Esophagus squamous epithelium (tissue), 5 donors: ENCODE results near the gene LIME1. TPM values are rescaled to one million over a fixed set of nuclear protein-coding genes. Genes with fewer than 3 reads are reported as not detected.
A peak's percentile ranks its signal among the peaks of the same experiment; 100 is the strongest.

Experiments used
- DNase-seq: peaks from one replicate; lab custom pipeline; 2025; lab: John Stamatoyannopoulos, UW
- H3K27ac ChIP-seq, 4 donors: fragments of 200-600 bp; sonication (generic); one replicate each; pipeline ENCODE4 v1.5.1; 2016 to 2019; ENCODE audit warnings: mild to moderate bottlenecking in 1 of 4
- H3K27me3 ChIP-seq, 4 donors: fragments of 200-600 bp; sonication (generic); 1 replicate in 3 of 4; 2 replicates in 1 of 4; pipeline versions ENCODE4 v1.5.1 to v1.6.0; 2017 to 2021; ENCODE audit warnings: antibody characterized with exemption in 1 of 4
- H3K36me3 ChIP-seq, 3 donors: fragments of 200-600 bp; sonication (generic); one replicate each; pipeline ENCODE4 v1.5.1; 2016 to 2019
- H3K4me1 ChIP-seq, 3 donors: fragments of 200-600 bp; sonication (generic); one replicate each; pipeline ENCODE4 v1.5.1; 2017 to 2019
- H3K4me3 ChIP-seq, 4 donors: fragments of 200-600 bp; sonication (generic); 1 replicate in 3 of 4; 2 replicates in 1 of 4; pipeline ENCODE4 v1.5.1; 2016 to 2019; ENCODE audit warnings: mild to moderate bottlenecking in 2 of 4, moderate library complexity in 1 of 4
- H3K9me3 ChIP-seq, 3 donors: fragments of 200-600 bp; sonication (generic); one replicate each; pipeline ENCODE4 v1.5.1; 2016 to 2019
- POLR2A ChIP-seq, 4 donors: fragments of 450-650 bp; IDR thresholded peaks; one replicate each; pipeline ENCODE4 v1.6.1; 2017; ENCODE audit warnings: antibody characterized with exemption in 4 of 4, mild to moderate bottlenecking in 4 of 4, moderate library complexity in 3 of 4
- WGBS, 2 donors: methylation state at CpG; one replicate each; pipeline ENCODE4 v1.1.5; 2018; 5-methylcytosine and 5-hydroxymethylcytosine counted together
- intact Hi-C: fragments of 100-400 bp; cut with DNase I; formaldehyde crosslinking; loops from one replicate; pipeline ENCODE4 v1.15.0; 2022
- total RNA-seq, 4 donors: library from RNA; depleted of rRNA; stranded (reverse); fragments of >200 nt; gene quantifications; one replicate each; pipeline ENCODE4 v1.1.0, GENCODE V29; 2016
- TF ChIP-seq, protein P1 (sequence below), 6 experiments: fragments of 450-650 bp in 4 of 6; fragments of 200-600 bp in 2 of 6; sonication (generic) in 2 of 6; IDR thresholded peaks; one replicate each; pipeline ENCODE4 v1.5.1; 2016 to 2019; ENCODE audit warnings: antibody characterized with exemption in 6 of 6, mild to moderate bottlenecking in 4 of 6, moderate library complexity in 4 of 6
- donor health status: DM: yes; HTN: yes; CAD: no.

LIME1 gene
- total RNA-seq, 4 donors from 2014 or later = 10.9 to 22.3 (median 14.4) TPM

DNA sequence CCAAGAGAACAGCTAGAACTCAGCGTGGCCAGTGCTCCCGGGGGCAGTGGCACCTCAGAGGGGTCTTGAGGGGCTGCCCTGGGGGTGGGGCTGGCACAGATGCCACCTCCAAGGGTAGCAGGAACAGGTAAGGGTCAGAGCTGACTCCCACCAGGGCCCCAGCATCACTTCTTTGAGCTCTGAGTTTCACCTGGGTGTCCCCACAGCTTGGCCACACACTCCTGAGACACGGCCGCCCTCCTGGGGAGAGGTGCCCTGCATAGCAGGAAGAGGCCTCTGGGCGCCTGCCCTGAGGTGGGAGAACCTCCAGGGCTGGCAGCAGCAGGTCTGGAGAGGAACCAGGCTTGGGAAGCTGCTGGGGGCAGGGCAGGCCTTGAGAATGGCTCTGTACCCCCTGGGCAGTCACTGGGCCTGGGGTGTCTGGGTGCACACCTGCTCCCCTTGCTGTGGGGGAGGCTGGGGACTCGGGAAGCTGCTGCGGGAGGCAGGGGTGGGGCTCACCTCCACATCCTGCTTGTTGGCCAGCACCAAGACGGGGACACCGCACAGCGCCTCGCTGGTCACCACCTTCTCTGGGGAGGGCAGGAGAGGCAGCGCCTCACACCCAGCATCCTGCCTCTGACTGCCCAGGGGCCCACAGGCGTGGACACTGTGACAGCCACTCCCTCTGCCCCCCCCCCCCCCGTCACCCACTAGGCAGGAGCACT, 35.0 kb upstream of the LIME1 start:
- Histone ChIP-seq H3K4me1 (peaks cover 31 to 47% (median 42%) of the 10 kb centered on the region in 3 donors), H3K27me3 (no peaks in the 10 kb centered on the region), H3K9me3 (no peaks in the 10 kb centered on the region), H3K4me3 (no peak overlapping the region), H3K36me3 (peaks cover 10 to 45% (median 25%) of the 10 kb centered on the region in 3 donors), H3K27ac (peak overlapping the region in 2 of 4 donors; percentile 25 to 39)
- no CpG with 5 or more reads among the region's 14 CpGs for WGBS, 2 donors
- intact Hi-C loops = no loop called here
- DNase-seq = no peak
- TF ChIP-seq, protein P1, sequence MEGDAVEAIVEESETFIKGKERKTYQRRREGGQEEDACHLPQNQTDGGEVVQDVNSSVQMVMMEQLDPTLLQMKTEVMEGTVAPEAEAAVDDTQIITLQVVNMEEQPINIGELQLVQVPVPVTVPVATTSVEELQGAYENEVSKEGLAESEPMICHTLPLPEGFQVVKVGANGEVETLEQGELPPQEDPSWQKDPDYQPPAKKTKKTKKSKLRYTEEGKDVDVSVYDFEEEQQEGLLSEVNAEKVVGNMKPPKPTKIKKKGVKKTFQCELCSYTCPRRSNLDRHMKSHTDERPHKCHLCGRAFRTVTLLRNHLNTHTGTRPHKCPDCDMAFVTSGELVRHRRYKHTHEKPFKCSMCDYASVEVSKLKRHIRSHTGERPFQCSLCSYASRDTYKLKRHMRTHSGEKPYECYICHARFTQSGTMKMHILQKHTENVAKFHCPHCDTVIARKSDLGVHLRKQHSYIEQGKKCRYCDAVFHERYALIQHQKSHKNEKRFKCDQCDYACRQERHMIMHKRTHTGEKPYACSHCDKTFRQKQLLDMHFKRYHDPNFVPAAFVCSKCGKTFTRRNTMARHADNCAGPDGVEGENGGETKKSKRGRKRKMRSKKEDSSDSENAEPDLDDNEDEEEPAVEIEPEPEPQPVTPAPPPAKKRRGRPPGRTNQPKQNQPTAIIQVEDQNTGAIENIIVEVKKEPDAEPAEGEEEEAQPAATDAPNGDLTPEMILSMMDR (IDR thresholded peaks at IDR 0.05) = no peak
- no peak for TF ChIP-seq POLR2A (IDR thresholded peaks at IDR 0.05)

DNA sequence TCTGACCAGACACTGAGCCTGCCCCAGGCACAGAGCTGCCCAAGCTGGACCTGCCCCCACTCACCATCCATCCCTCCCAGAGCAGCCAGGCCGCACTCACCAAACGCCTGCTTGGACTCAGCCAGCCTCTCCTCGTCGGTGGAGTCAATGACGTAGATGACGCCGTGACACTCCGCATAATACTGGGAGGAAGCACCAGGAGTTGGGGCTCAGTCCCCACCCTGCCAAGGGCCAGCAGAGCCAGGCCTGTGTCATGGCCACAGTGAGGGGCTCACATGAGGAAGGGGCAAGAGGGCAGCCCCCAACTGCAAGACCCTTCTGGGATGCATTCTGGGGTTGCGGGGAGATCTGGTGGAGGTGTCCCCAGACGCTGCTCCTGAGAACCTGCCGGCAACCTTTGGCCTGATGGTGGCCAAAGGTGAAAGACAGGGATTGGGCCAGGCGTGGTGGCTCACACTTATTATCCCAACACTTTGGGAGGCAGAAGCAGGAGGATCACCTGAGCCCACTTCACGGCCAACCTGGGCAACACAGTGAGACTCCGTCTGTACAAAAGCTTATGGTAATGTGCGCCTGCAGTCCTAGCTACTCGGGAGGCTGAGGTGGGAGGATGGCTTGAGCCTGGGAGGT, 34.3 kb upstream of the LIME1 start:
- no peak for DNase-seq
- Histone ChIP-seq H3K4me1 (peaks cover 31 to 47% (median 39%) of the 10 kb centered on the region in 3 donors), H3K4me3 (no peak overlapping the region), H3K36me3 (peaks cover 10 to 45% (median 25%) of the 10 kb centered on the region in 3 donors), H3K27ac (peak overlapping the region in 1 of 4 donors; percentile 39), H3K27me3 (no peaks in the 10 kb centered on the region), H3K9me3 (no peaks in the 10 kb centered on the region)
- intact Hi-C loops = no loop called here
- TF ChIP-seq POLR2A (IDR thresholded peaks at IDR 0.05) = no peak
- TF ChIP-seq, protein P1 (IDR thresholded peaks at IDR 0.05) = no peak
- WGBS, 2 donors = 76 to 87% methylated on average over 4 to 5 of the region's 16 CpGs

DNA sequence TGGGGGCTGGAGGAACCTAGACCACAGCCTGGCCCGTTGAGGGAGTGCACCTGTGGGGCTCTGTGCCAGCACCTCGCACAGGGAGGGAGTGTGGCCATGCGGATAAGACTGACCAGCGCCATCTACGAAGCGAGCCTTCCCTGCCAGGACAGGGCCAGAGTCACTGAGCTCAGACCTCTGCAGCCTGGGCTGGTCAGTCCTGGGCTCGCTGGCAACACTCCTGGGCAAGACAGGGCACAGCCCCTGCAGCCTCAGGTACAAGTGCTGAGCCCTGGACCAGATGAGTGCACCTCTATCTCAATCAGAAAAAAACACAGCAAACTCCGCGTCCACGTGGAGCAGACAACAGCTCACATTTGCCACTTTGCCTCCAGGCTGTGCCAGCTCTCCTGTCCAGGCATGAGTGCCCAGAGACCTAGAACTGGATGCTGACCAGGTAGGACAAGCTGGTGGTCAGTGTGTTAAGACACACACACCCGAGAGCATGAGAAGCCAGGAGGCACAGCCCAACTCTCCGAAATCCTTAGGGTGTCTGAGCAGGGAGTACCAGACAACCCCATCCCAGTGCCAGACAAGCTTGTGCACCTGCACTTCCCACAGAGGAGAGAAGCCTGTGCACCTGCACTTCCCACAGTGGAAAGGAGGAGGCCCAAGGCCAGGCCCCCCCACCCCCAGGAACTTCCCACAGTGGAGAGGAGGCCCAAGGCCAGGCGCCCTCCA, 33.6 kb upstream of the LIME1 start:
- 52 to 83% methylated on average over 5 to 9 of the region's 13 CpGs for WGBS, 2 donors
- no peak overlapping the region for H3K27ac ChIP-seq
- TF ChIP-seq POLR2A (IDR thresholded peaks at IDR 0.05) = no peak
- TF ChIP-seq, protein P1 (IDR thresholded peaks at IDR 0.05) = no peak
- H3K9me3 ChIP-seq = no peaks in the 10 kb centered on the region
- H3K4me3 ChIP-seq = no peak overlapping the region
- H3K27me3 ChIP-seq = no peaks in the 10 kb centered on the region
- peaks cover 10 to 45% (median 25%) of the 10 kb centered on the region in 3 donors for H3K36me3 ChIP-seq
- intact Hi-C loops = no loop called here
- DNase-seq = no peak
- peaks cover 27 to 40% (median 32%) of the 10 kb centered on the region in 3 donors for H3K4me1 ChIP-seq

DNA sequence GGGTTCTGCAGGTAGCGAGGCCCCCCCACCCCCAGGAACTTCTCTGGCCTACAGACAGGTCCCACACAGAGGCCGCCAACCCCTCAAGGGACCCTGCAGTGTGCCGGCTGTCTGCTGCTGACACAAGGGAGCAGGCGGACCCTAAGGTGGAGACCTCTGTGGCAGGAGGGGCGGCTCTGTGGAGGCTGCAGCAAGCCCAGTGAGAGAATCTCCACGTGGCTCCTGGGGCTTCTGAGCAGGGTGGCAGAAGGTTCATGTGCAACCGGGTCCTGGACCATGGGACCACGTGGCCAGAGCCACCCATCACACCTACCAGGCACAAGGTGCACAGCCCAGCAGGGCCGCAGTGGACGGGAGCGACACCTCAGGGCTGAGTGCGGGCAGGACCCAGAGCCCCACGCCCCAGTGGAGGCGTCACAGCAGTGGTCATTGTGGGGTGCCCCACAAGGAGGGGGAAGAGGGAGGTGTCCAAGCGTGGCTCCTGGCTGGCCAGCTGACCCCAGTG, 32.9 kb upstream of the LIME1 start:
- 90% methylated on average over 2 of the region's 15 CpGs; no CpG with 5 or more reads in 1 of the 2 donors for WGBS, 2 donors
- no peak overlapping the region for H3K27ac ChIP-seq
- intact Hi-C loops = no loop called here
- no peaks in the 10 kb centered on the region for H3K9me3 ChIP-seq
- no peak for TF ChIP-seq POLR2A (IDR thresholded peaks at IDR 0.05)
- TF ChIP-seq, protein P1 (IDR thresholded peaks at IDR 0.05) = no peak
- no peak for DNase-seq
- no peak overlapping the region for H3K4me3 ChIP-seq
- peaks cover 10 to 45% (median 25%) of the 10 kb centered on the region in 3 donors for H3K36me3 ChIP-seq
- no peaks in the 10 kb centered on the region for H3K27me3 ChIP-seq
- H3K4me1 ChIP-seq = peaks cover 27 to 38% (median 27%) of the 10 kb centered on the region in 3 donors
